ENCODE measurements around the gene SNAPC4.

SNAPC4 gene

DNA sequence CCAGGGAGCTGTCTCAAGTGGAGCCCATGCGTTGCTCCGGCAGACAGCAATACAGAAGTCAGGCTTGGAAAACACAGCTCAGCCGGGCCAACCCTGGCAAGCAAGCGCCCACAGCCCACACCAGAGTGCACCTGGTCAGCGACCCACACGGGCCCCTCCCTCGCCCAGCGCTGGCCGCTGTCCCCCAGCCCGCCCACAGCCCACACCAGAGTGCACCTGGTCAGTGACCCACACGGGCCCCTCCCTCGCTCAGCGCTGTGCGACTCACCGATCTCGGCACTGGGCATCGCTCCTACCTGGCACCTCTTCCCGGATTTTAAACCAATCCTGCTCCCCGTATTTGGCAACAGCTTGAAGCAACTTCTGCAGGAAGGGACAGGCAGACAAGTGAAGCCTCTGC is 12.8 kb downstream of the SNAPC4 start:
- H3K4me3 ChIP-seq (ENCODE audit: low read depth, low read length): no peak overlapping the region

DNA sequence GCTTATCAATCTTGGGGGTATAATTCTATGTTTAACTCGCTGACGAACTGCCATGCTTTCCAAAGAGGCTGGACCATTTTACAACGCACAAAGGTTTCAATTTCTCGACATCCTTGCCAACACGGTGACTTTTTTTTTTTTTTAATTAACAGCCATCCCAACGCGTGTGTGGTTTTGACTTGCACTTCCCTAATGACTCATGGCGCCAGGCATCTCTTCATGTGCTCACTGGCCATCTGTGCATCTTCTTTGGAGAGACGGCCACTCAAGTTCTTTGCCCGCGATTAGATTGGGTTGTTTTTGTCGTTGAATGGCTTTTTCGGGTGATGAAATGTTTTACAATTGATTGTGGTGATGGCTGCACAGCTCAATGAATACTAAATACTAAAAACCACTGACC is 14.0 kb downstream of the SNAPC4 start:
- DNase-seq (ENCODE audit: low read depth): peak; percentile 93

More for the DNA sequence above, 12.8 kb downstream of the SNAPC4 start:
- no peak for DNase-seq (ENCODE audit: low read depth)
- no peak for TF ChIP-seq MYC (IDR thresholded peaks at IDR 0.05; ENCODE audit: low read depth, low read length)
- TF ChIP-seq POLR2A (IDR thresholded peaks at IDR 0.05; ENCODE audit: extremely low read depth, insufficient read length): no peak

DNA sequence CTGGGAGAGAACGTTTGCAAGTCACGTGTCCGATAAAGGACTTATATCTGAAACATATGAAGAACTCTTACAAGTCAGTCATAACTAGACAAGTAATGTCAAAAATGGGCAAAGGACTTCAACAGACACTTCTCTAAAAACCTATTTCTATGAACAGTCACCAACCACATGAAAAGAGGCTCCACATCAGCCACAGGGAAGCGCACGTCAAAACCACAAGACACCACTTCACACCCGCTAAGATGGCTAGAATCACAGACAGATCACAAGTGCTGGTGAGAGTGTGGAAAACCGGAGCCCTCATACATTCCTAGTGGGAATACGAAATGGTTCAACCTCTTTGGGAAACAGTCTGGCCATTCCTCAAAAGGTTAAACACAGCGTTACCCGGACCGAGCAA is 15.0 kb downstream of the SNAPC4 start:
- DNase-seq (ENCODE audit: low read depth): peak; percentile 37
- no peak overlapping the region for H3K4me3 ChIP-seq (ENCODE audit: low read depth, low read length)
- no peak for TF ChIP-seq POLR2A (IDR thresholded peaks at IDR 0.05; ENCODE audit: extremely low read depth, insufficient read length)
- TF ChIP-seq, protein P1, sequence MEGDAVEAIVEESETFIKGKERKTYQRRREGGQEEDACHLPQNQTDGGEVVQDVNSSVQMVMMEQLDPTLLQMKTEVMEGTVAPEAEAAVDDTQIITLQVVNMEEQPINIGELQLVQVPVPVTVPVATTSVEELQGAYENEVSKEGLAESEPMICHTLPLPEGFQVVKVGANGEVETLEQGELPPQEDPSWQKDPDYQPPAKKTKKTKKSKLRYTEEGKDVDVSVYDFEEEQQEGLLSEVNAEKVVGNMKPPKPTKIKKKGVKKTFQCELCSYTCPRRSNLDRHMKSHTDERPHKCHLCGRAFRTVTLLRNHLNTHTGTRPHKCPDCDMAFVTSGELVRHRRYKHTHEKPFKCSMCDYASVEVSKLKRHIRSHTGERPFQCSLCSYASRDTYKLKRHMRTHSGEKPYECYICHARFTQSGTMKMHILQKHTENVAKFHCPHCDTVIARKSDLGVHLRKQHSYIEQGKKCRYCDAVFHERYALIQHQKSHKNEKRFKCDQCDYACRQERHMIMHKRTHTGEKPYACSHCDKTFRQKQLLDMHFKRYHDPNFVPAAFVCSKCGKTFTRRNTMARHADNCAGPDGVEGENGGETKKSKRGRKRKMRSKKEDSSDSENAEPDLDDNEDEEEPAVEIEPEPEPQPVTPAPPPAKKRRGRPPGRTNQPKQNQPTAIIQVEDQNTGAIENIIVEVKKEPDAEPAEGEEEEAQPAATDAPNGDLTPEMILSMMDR (IDR thresholded peaks at IDR 0.05; ENCODE audit: low read depth, low read length): no peak
- TF ChIP-seq, protein P2, sequence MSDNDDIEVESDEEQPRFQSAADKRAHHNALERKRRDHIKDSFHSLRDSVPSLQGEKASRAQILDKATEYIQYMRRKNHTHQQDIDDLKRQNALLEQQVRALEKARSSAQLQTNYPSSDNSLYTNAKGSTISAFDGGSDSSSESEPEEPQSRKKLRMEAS (IDR thresholded peaks at IDR 0.05; ENCODE audit: low read depth, low read length): no peak
- TF ChIP-seq MYC (IDR thresholded peaks at IDR 0.05; ENCODE audit: low read depth, low read length): no peak

More for the DNA sequence above, 14.0 kb downstream of the SNAPC4 start:
- TF ChIP-seq, protein P2 (IDR thresholded peaks at IDR 0.05; ENCODE audit: low read depth, low read length): peak; percentile 90
- TF ChIP-seq MYC (IDR thresholded peaks at IDR 0.05; ENCODE audit: low read depth, low read length) (peak; percentile 88), POLR2A (IDR thresholded peaks at IDR 0.05; ENCODE audit: extremely low read depth, insufficient read length) (no peak)
- no peak overlapping the region for H3K4me3 ChIP-seq (ENCODE audit: low read depth, low read length)

DNA sequence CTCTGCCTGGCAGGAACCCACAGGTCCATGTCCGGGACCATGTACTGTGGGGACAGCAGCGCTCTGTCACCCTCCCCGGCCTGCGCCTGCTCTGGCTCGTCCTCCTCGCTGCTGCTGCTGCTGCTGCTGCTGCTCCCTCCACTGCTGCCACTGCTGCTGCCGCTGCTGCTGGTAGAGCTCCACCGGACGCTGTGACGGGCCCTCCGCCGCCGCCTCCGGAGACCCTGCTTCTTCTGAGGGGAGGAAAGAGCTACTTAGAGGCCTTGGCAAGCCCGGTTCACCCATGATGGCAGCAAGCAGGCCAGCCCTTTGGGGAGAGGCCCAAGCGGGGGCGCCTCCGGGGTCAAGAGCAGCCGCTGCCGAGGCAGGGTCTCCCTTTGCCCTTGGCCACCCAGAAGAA is 16.5 kb downstream of the SNAPC4 start:
- no peak for DNase-seq (ENCODE audit: low read depth)
- TF ChIP-seq POLR2A (IDR thresholded peaks at IDR 0.05; ENCODE audit: extremely low read depth, insufficient read length) (no peak), MYC (IDR thresholded peaks at IDR 0.05; ENCODE audit: low read depth, low read length) (no peak)
- TF ChIP-seq, protein P2 (IDR thresholded peaks at IDR 0.05; ENCODE audit: low read depth, low read length): no peak
- TF ChIP-seq, protein P1 (IDR thresholded peaks at IDR 0.05; ENCODE audit: low read depth, low read length): no peak

DNA sequence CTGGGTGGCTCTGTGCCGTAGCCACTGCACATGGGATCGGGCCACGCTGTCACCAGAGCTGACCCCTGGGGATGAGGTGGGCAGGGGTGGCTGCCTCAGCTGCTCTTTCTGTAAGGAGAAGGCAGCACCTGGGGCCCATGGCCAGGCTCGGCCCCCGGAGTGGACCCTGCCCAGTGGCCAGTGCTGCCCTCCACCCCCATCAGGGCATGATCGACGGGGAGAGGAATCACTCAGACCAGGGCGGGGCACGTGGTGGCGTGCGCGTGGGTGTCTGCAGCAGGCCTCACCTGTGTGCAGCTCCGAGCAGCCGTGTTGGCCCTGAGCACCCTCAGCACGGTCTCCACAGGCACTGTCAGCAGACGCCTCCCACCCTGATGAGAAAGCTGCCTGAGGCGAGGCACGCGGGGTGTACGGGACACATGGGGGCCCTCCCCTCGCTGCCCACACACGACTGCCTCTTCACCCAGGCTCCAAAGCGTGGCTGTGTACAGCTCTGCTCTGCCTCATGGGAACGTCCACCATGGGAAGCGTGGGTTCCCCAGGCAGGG is 17.9 kb downstream of the SNAPC4 start:
- no peak for TF ChIP-seq MYC (IDR thresholded peaks at IDR 0.05; ENCODE audit: low read depth, low read length)
- TF ChIP-seq, protein P2 (IDR thresholded peaks at IDR 0.05; ENCODE audit: low read depth, low read length): no peak
- H3K4me3 ChIP-seq (ENCODE audit: low read depth, low read length): no peak overlapping the region
- no peak for DNase-seq (ENCODE audit: low read depth)

More for the DNA sequence above, 16.5 kb downstream of the SNAPC4 start:
- no peak overlapping the region for H3K4me3 ChIP-seq (ENCODE audit: low read depth, low read length)

DNA sequence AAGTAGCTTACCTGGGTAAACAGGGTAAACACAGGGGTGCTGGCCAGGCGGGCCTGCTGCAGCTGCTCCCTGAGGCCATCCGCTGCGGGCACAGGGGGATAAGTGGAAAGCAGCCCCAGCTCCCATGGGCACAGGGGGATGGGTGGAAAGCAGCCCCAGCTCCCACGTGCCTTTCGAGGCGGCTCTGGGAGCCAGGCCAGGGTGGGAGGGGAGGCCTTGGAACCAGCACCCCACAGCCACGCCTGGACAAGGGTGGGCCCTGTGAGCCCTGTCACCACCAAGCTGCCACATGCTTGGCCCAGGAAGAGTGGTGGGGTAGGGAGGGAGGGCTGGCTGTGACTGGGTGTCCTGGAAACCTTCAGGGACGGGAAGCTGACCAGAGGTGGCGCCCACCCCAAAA is 18.7 kb downstream of the SNAPC4 start:
- no peak overlapping the region for H3K4me3 ChIP-seq (ENCODE audit: low read depth, low read length)
- TF ChIP-seq, protein P1 (IDR thresholded peaks at IDR 0.05; ENCODE audit: low read depth, low read length): no peak
- TF ChIP-seq MYC (IDR thresholded peaks at IDR 0.05; ENCODE audit: low read depth, low read length): no peak
- TF ChIP-seq, protein P2 (IDR thresholded peaks at IDR 0.05; ENCODE audit: low read depth, low read length): no peak
- no peak for TF ChIP-seq POLR2A (IDR thresholded peaks at IDR 0.05; ENCODE audit: extremely low read depth, insufficient read length)
- no peak for DNase-seq (ENCODE audit: low read depth)

DNA sequence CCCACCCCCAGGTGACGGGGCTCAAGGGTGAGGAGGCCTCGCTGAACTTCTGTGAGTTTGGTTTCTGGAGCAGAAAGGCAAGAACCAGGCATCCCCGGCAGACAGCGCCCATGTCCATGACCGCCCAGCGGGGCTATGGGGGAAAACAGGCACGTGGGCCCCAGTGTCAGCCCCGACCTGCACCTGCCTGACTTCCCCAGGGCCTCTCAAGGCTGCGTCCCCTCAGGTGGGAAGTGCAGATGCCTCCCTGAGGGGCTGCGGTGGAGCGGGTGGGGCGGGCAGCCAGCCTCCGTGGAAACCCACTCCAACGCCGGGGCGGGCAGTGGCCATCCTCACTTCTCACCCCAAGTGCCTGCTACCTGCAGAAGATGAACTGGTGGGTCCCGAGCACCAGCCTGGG is 19.6 kb downstream of the SNAPC4 start:
- H3K4me3 ChIP-seq (ENCODE audit: low read depth, low read length): no peak overlapping the region
- no peak for DNase-seq (ENCODE audit: low read depth)
- TF ChIP-seq POLR2A (IDR thresholded peaks at IDR 0.05; ENCODE audit: extremely low read depth, insufficient read length) (no peak), MYC (IDR thresholded peaks at IDR 0.05; ENCODE audit: low read depth, low read length) (no peak)
- TF ChIP-seq, protein P2 (IDR thresholded peaks at IDR 0.05; ENCODE audit: low read depth, low read length): no peak
- TF ChIP-seq, protein P1 (IDR thresholded peaks at IDR 0.05; ENCODE audit: low read depth, low read length): no peak
